Measurements from ENCODE around the gene KPRP.

KPRP gene

DNA sequence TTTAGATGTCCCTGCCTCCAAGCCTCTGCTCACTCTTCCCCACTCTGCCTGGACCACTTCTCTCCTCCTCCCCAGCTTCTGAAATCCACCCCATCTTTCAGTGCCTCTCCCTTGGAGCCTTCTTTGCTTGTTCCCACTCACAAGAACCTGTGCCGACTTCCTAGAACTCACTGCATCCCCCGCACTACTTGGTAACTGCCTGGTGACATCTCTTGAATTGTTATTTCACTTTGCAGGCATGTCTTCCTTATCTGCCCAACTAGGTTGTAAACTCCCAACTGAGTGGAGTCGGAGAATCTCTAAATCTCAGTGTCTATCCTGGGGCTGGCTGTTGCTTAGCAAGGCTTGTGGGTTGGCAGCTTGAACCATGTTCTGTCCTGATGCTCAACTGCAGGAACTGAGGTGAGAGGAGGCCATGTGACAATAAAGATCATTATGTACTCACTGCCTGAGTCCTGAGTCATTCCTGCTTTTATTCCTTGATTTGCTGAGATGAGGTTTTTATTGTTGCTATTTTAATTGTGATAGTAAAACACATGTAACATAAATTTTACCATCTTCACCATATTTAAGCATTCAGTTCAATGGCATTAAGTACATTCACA is 3.9 kb downstream of the KPRP start:
- H3K4me3 ChIP-seq (ENCODE audit: low read depth, low read length): no peak overlapping the region
- no peak for DNase-seq (ENCODE audit: low read depth)
- TF ChIP-seq, protein P1, sequence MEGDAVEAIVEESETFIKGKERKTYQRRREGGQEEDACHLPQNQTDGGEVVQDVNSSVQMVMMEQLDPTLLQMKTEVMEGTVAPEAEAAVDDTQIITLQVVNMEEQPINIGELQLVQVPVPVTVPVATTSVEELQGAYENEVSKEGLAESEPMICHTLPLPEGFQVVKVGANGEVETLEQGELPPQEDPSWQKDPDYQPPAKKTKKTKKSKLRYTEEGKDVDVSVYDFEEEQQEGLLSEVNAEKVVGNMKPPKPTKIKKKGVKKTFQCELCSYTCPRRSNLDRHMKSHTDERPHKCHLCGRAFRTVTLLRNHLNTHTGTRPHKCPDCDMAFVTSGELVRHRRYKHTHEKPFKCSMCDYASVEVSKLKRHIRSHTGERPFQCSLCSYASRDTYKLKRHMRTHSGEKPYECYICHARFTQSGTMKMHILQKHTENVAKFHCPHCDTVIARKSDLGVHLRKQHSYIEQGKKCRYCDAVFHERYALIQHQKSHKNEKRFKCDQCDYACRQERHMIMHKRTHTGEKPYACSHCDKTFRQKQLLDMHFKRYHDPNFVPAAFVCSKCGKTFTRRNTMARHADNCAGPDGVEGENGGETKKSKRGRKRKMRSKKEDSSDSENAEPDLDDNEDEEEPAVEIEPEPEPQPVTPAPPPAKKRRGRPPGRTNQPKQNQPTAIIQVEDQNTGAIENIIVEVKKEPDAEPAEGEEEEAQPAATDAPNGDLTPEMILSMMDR (IDR thresholded peaks at IDR 0.05; ENCODE audit: control insufficient read depth, extremely low read depth, insufficient read depth): no peak

DNA sequence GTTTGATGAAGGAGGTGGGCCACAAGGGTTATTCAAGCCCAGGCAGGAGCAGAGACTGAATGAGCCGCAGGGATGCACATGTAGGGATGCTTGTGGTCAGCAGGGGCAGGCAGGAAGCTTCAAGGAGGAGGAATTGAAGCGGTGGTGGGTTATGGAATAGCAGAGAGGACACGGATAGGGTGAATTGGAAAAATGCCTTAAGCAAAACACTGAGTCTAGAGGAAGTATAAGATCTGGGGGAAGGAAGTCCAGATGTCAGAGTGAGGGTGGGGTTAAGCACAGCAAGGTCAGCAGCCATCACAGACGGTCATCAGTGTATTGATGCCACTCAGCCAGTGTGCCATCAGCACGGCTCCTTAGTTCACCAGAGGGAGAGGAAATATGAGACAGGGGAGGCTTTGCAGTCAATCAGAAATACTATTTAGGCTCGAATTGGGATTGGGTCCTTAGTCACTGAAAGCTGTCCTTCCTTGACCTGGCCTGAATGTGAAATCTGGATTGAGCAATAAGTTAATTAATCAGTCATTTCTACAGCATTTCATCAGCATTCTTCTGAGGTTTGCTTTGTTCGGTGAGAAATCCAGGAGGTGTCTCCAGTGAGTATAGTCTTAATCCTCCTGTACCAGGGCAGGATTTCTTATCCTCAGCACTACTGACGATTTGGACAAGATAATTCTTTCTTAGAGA is 11.2 kb downstream of the KPRP start:
- no peak for DNase-seq (ENCODE audit: low read depth)
- TF ChIP-seq, protein P1 (IDR thresholded peaks at IDR 0.05; ENCODE audit: control insufficient read depth, extremely low read depth, insufficient read depth): no peak

DNA sequence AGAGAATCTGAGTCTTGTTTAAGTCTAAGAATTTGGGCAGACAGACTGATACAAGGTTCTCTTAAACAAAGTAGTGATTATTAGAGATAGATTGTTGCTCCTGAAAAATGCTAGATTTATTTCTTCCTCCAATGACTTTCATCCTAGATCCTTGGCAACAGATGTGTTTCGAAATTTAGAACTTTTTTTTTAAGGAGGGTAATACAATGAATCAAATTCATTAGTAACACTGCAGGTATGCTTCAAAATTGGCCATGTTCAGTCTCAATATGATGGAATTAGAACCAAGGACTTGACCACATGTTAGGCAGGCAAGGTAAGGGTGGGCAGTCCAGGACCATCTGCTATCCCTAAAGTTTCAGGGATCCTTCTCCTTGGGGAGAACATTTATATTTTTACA is 12.6 kb downstream of the KPRP start:
- no peak for DNase-seq (ENCODE audit: low read depth)
- no peak overlapping the region for H3K4me3 ChIP-seq (ENCODE audit: low read depth, low read length)
- TF ChIP-seq, protein P1 (IDR thresholded peaks at IDR 0.05; ENCODE audit: control insufficient read depth, extremely low read depth, insufficient read depth): no peak

More for the DNA sequence above, 11.2 kb downstream of the KPRP start:
- no peak overlapping the region for H3K4me3 ChIP-seq (ENCODE audit: low read depth, low read length)

DNA sequence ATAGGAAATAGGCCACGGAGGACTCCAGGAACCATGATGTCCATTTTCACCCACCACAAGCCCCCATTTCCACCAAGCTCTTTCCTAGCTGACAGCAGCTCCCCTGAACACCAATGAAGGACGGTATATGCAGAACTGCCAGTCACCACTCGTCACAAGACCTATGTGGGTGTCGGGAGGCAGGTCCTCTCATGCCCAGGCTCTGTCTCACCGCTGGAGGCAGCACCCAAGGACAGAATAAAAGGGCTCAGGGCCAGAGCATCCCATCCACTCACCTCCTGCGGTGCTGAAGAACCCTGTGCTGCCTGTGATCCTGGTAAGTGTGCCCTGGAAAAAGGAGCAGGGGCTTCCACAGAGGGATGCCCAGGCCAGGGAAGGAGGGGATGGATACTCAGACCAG is 17.1 kb downstream of the KPRP start, which contains the start of gene LCE1F:
Gene LCE1F (plus strand): TSS at position 266 of the 400 bp plus-strand sequence. CDS start 1,232 bp downstream, outside the sequence.
- H3K4me3 ChIP-seq (ENCODE audit: low read depth, low read length): no peak within 1 kb of the TSS
- TF ChIP-seq, protein P1 (IDR thresholded peaks at IDR 0.05; ENCODE audit: control insufficient read depth, extremely low read depth, insufficient read depth): no peak
- DNase-seq (ENCODE audit: low read depth): no peak

DNA sequence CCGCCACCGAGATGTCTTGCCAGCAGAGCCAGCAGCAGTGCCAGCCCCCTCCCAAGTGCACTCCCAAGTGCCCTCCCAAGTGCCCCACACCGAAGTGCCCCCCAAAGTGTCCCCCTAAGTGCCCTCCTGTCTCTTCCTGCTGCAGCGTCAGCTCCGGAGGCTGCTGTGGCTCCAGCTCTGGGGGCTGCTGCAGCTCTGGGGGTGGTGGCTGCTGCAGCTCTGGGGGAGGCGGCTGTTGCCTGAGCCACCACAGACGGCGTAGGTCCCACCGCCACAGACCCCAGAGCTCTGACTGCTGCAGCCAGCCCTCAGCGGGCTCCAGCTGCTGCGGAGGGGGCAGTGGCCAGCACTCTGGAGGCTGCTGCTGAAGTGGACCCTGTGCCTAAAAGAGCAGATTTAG is 18.5 kb downstream of the KPRP start:
- no peak overlapping the region for H3K4me3 ChIP-seq (ENCODE audit: low read depth, low read length)
- TF ChIP-seq, protein P1 (IDR thresholded peaks at IDR 0.05; ENCODE audit: control insufficient read depth, extremely low read depth, insufficient read depth): no peak
- no peak for DNase-seq (ENCODE audit: low read depth)

DNA sequence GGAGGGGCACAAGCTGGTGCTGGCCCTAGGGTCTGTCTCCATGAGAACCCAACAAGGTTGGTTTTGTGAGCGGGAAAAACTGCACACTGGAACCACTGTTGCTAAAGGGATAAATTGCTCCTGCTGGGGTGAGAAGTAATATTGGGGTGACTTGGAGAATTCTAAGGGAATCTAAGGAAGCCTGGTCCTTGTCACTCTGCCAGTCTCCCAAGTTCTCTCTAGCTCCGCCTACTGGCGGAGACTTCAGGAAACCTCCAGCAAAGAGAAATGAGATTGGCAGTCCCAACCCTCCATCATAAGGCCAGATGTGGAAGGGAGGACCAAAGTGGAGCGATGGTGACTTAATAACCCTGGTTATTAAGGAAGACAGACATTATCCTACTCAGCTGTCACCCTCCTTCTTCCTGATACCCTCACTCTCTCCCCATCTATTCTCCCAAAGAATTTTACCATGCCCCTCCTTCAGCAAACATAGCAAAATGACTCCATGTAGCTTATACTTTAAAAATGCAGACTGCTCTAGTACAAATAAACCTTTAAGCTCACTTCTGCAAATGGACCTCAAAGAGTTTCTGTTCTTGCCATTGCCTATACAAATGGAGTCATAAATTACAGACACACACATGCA is 19.8 kb downstream of the KPRP start:
- TF ChIP-seq, protein P1 (IDR thresholded peaks at IDR 0.05; ENCODE audit: control insufficient read depth, extremely low read depth, insufficient read depth): peak; percentile 18; the same call in 1 of the 2 replicates
- DNase-seq (ENCODE audit: low read depth): no peak

More for the DNA sequence above, 19.8 kb downstream of the KPRP start:
- H3K4me3 ChIP-seq (ENCODE audit: low read depth, low read length): no peak overlapping the region
